IPS-NIHi7 (cell line): ENCODE results near the gene ELMO3.

Experiments used
- DNase-seq: peaks from one replicate; pipeline ENCODE4 v3.0.0; 2012; ENCODE audit warnings: mixed read lengths; ENCODE audit errors: extremely low spot score

ELMO3 gene

DNA sequence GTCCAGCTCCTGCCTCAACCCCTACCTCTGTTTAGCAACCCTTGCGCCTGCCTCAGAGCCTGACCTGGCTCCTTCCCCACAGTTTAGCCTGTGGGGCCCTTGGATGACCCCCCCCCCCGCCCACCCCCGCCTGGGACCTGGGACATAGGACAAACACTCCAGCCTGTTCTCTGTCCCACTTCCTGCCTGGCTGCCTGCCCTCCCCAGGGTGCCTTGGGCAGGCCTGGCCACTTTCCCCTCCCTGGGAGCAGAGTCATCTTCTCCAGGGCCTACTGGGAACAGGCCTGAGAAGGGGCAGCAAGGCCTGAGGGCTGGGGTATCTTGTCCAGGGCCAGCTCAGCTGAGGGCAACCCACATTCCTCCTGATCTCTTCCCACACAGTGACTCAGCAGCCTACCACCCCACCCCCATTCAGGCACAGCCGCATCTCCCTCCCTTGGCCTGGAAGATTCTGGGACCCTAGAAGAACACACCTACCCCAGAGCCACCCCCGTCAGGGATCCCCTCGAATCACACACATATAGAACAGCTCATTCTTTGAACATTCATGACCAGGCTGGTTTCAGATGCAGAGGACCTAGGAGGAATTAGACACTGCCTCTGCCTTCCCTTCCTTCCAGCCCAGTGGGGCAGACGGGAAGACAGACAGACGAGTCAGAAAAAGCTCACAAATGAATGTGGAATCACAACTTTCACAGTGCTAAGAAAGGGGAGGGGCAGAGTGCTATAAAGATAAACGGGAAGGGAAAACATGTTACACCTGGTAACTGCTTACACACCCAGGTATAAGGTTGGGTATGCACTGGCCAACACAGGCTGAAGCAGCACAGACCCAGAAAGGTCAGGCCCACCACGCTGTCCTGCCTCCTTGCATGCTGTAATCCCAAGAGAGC, 42.3 kb downstream of the ELMO3 start:
- DNase-seq, result peak; percentile 50

DNA sequence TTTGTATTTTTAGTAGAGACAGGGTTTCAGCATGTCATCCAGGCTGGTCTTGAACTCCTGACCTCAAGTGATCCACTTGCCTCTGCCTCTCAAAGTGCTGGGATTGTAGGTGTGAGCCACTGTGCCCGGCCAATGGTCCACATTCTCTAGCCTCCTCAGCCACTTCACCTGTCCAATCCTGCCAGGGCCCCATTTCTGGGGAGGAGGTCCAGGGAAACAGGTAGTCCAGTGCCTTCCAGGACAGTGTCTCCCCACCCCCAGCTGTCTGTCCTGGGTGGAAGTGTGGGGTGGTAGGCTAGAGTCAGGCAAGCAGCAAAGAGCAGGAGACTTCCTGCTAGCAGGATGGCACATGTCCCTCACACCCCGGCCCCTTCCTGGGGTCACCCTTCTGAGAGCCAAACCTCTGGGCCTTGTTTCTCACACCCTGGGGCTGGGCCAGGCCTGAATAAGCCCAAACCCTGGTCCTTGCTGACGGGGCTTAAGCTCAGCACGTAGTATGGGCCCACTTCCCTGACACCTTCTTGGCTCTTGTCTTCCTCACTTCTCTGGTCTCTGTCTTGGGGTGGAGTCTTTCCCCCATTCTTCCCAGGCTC, 43.3 kb downstream of the ELMO3 start:
- no peak for DNase-seq

DNA sequence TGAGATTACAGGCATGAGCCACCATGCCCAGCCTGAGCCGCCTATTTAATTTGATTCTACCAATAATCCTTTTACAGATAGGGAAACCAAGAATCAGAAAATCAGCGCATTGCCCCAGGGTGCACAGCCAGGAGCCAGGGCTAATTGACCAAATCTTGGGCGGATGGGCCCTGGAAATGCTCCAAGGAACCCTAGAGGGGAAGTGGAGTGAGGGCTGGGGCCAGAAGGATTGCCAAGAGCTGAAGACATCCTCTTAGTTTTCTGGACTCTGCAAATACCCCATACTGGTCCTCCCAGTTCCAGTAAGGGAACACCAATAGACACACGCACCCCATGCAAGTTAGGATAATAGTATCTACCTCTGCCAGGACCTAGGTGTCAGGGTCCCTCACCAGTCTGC, 44.5 kb downstream of the ELMO3 start:
- no peak for DNase-seq

DNA sequence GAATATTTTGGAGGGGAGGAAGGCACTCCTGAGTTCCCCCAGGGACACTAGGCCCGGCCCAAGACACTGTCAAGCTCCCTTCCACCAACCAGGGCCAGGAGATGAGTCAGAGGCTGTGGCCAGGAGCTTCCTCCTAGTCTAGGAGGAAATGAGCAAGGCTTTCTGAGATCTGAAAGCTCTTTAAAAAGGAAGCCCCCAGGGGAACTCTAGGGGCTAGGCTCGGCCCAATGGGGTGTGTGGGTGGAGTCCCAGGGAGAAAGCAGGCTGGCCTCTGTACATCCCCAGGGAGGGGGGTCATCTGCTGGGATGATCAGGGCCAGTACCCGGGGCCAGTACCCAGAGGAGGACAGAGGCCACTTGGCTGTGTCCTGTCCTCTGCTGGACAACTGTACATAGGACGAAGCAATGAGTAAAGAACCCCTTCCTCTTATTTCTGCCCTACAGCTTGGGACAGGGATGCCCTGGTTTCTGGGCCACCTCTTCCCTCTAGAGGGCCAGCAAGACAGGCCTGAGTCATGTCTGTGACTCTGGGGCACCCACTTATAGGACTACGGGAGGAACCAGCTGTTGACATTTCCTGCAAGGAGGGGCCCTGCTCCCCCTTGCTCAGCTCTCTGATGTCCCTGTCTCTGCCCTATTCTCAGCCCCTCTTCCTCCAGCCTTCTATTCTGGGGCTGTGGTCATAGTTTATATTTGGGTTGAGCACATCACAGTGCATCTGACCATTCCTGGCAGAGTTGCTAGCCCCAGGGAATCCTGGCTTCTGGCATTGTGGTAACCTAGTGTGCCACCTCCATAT, 45.7 kb downstream of the ELMO3 start:
- DNase-seq, result no peak

DNA sequence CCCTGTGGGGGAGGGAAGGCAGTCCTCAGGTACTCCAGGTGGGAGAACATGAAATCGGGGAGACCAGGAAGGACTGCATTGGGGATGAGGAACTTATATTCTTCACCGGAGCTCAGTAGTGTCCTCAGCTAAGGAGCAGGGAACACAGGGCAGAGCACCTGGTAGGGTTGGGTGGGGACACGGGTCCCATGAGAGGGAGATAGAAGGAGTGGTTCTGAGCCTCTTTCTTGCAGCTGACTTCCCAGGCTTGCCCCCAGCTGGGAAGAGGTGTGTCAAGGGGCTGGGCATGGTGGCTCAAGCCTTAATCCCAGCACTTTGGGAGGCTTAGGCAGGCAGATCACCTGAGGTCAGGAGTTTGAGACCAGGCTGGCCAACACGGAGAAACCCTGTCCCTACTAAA, 46.3 kb downstream of the ELMO3 start:
- no peak for DNase-seq

DNA sequence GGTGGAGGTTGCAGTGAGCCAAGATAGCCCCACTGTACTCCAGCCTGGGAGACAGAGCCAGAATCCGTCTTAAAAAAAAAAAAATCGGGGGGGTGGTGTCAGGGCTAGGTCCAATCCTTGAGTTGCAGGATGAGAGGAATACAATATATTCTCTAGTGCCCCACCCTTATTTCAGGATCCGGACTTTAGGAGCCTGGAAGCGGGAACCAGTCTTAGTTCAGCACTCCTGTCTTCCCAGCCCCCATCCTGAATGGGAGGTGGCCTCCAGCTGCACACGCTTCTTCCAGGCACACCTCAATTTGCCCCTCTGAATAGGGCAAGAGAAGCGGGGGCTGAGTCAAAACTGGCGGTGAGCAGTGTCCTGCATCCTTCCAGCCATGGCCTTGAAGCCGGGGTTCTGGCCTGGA, 46.7 kb downstream of the ELMO3 start:
- DNase-seq, result no peak

DNA sequence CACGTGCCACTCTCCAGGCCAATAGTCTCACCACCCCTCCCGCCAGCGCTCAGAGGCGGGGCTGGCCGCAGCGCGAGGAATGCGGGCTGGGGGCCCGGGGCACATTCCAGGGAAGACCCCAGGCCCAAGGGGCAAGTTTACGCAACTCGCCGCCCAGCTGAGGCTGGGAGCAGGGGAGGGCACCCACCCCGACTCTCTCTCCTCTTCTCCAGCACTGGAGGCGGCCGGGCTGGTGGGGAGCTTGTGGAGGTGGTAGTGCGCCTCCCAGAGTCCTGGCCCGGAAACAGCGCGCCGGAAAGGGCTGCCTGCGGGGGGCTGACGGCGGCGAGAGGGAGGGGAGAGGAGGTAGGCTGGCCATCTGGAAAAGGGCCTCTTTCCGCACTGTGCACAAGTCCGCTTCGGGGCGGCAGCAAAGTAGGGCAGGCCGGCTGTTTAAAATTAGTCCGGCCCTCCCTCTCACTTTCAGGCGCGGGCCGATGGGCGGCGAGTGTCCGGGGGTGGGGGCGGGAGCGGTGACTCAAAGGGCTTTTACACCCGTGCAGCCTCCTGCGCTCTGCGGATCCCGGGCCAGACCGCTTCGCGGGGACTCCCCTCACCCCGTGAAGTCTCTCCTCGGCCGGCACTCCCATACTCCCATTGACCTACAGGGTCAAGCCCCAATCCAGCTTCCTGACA, 47.3 kb downstream of the ELMO3 start:
- peak; percentile 70 for DNase-seq

DNA sequence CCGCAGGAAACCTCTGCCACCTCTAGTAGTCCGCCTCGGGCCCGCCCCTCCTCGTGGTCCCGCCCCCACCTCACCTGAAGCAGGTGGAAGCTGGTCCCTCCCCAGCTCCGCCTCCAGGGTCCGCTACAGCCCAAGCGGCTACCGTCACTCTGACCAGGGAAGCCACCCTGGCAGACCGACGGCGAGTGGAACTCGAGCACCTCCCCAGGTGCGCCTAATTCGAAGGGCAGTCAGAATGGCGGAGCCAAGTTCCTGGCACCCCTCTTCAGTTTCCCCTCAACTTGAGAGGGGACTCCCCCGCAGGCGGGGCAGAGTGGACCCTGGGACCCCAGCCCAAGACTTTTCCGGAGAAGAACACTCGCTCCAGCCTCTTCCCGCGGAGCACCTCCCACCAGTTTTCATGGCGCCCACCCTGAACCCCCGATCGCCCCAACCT, 47.8 kb downstream of the ELMO3 start:
- DNase-seq, result peak; percentile 87

DNA sequence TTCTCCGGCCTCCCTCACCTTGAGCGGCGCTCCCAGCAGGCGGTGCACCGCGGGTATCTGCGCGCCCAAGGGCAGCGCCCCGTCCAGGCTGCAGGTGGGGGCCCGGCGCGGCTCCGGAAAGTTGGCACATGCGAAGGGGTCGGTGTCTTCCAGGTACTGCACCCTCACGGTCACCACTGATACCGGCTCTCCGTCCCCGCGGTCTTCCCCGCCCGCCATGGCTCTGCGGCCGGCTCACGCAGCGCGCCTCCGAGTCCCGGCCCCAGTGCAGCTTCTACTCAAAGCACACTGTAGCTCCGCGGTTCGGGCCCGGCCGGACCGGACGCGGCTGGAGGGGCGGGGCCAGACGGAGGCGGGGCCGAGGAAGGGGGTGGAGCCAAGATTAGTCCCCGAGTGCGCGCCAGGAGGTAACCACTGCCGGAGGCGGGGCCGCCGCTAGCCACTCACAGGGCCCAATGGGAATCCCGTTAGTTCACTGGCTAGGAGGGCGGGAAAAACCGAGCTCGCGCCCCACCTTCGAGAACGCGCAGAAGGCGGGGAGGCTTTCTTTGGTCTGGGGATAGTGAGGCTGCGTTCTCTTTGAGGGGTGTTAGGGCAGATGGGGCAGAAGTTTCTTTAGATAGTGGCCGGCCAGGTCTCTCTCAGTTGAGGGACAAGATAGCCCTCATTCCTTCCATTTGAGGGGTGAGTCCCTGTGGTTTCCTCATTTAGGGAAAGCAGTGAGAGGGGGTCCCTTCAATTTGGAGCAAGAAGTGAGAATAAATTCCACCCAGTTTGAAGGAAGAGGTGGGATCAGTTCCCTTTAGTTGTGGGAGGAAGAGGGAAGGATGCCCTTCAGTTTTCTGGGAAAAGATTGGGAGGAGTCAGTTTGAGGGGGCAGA, 48.5 kb downstream of the ELMO3 start, which contains the start of gene FHOD1:
Gene FHOD1, minus strand, starts transcription at position 290 of the 881 bp plus-strand sequence. Its CDS starts 71 bp downstream, at position 219.
- peak; percentile 92 for DNase-seq

DNA sequence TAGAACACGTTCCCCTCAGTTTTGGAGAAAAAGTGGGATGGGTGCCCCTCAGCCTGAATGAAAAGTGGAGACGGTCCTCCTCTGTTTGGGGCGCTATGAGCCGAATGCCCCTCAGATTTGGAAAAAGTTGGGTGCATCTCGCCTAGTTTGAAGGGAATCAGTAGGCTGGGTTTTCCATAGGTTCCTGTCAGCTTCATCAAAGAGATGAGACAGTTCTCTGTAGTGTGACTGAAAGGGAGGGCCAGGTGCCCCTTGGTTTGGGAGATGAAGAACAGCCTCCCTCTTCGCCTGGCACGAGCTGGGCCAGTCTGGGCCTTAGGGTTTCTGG, 49.1 kb downstream of the ELMO3 start:
- DNase-seq, result no peak

DNA sequence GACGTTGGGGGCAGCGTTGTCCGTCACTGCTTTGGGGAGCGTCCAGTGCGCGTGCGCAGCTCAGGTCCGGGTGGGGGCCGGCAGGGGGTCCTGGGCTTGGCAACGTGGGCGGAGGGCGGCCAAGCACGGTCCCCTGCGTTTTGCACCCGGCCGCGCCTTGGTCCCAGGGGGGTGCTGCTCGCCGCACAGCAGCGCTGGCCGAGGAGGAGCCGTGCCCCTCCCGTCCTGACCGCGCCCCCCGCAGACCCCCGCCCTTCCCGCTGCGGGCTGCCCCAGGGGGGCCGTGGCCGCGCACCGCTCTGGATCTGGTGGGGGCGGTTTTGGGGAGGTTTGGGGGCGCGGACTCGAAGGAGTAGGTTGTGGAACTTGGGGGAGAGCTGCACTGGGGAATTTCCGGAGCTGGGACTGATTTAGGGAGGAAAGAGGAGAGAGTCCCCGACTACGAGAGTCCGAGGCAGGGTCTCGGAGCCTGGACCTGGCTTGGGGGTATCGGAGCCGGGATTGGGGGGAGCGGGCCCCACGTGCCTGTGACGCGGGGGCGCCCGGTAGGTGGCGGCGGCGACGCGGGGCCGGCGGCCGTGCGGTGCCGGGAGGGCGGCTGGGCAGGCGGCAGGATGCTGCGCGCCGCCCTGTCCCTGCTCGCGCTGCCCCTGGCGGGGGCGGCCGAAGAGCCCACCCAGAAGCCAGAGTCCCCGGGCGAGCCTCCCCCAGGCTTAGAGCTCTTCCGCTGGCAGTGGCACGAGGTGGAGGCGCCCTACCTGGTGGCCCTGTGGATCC, 49.7 kb downstream of the ELMO3 start, which contains the start of gene SLC9A5:
Gene SLC9A5, plus strand, starts transcription at position 579 of the 777 bp plus-strand sequence. Its CDS starts 36 bp downstream, at position 615.
- DNase-seq, result peak; percentile 43

DNA sequence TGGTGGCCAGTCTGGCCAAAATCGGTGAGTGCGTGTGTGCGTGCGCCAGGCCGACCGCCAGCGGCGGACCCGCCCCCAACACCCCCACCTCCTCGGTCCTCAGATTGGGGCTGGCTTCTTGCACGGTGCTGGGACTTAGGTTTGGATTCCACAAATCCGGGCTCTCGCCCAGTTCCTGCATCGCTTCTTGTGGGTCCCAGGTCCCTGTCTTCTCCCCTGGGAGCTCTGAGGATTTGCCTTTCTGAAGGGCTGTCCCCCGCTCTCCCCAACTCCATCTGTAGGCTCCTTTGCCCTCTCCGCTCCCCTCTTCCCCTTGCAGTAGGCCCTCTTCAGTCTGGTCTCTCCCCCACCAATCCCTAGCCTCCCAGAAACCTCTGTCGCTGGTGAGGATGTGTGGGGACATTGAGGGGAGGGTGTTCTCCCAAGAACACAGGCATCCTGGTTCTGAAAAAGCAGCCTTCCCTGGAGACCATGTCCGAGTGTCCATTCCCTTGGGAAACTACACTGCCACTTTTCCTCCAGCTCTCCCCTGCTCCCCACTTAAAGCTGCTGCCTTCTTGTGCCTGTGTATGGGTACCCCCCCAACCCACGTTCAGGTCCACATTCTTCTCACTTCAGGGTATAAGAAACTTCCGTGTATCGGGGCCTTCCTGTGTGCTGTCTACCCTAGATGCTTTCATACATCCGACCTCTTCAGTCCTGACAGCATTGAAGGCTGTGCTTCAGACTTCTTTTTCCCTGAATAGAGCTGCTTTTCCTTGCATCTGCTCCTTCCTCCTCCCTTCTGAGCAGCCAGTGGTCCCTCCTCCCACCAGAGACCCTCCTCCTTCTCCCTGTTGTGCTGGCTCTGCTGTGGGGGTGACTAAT, 50.5 kb downstream of the ELMO3 start:
- DNase-seq, result peak; percentile 40

DNA sequence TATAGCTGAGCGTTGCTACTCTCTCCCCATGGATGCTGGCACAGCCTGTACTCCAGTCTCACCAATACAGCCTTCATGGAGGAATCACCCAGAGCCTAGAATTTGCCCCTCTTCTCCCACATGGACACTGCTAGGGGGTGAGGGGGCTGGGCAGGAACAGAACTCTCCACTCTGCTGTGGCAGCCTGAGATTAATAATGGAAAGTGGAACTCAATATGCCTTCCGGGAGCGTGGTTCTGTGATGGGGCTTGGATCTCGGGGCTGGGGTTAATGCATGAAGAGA, 51.1 kb downstream of the ELMO3 start:
- DNase-seq, result no peak

DNA sequence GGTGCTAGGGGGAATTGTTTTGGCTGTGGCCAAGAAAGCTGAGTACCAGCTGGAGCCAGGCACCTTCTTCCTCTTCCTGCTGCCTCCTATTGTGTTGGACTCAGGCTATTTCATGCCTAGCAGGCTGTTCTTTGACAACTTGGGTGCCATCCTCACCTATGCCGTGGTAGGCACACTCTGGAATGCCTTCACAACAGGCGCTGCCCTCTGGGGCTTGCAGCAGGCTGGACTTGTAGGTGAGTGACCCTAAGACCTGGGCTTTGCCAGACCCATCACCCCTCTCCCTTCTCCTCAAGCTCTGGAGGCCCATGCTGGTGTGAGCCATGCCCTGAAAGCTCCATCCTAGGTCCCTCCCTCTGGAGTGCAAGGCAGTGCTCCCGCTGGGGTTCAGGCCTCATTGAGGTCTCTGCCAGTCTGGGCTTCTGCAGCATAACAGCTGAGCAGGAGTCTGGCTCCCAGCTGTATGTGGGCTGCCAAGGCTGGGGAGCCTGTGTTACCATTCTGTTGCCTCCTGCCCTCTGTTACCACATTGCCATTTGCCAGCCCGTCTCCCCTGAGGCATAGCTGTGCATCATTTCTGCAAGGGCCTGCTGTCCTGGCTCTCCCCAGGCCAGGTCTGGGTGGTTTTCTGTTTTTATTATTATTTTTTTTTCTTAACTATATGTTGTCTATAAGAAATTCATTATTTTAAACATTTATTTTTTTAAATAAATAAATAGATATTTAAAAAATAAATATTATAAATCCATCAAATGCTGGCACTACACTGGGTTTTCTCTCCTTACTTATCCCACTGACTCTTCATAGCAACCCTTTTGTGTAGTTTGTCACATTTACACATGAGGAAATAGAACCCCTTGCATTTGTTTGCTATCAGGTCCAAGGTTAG, 53.9 kb downstream of the ELMO3 start:
- DNase-seq, result no peak
